GM12873 (cell line): ENCODE results near the gene FAM174B.

ENCODE experiments used
- CTCF ChIP-seq: IDR thresholded peaks from 2 replicates; pipeline ENCODE4 v1.5.1; 2012; ENCODE audit warnings: low read depth, mild to moderate bottlenecking, moderate library complexity, low read length, control low read depth; ENCODE audit not compliant: insufficient read depth; ENCODE audit errors: missing control alignments

FAM174B gene

GRCh38 chr15:92682741-92683510 is 27.4 kb upstream of the FAM174B start:
- no peak for TF ChIP-seq CTCF

- no peak for TF ChIP-seq CTCF
Measured at GRCh38 chr15:92681141-92681631, 25.6 kb upstream of the FAM174B start.

- no peak for TF ChIP-seq CTCF
Measured at GRCh38 chr15:92677999-92678398, 22.4 kb upstream of the FAM174B start.

DNA sequence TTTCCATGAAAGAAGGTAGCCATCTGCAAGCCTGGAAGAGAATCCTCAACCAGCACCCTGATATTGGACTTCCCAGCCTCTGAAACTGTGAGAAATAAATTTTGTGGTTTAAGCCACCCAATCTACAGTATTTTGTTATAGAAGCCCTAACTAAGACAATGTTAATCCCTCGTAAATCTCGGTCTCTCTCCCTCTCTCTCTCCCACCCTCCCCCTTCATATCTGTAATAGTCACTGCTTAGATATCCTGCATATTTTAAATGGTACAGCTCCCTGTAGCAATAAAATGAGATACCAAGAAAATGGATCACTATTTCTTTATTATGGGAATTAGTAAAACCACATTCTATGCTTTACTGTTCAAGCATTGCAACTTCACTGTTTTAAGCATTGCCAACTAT is 21.0 kb upstream of the FAM174B start:
- TF ChIP-seq CTCF, result no peak

- TF ChIP-seq CTCF, result no peak
Measured at GRCh38 chr15:92675485-92675884, 19.9 kb upstream of the FAM174B start.

- TF ChIP-seq CTCF, result no peak
Measured at GRCh38 chr15:92674347-92674746, 18.8 kb upstream of the FAM174B start.

DNA sequence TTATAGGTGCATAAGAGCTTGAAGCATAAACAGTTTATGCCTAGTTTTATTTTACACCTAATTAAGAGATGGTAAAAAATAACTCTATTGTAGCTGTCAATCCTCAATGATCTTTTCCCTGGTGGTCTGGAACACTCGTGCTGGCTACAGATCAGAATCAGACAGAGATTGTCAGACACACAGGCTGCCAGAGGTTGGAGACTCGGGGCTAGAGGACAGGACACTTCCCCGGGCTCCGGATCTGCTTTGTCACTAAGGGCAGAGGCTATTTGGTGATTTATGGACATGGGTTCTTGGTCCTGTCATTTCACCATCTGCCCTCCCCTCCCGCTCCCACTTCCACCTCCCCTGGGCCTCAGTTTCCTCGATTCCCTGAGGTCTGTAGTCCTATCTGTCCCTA is 16.5 kb upstream of the FAM174B start:
- TF ChIP-seq CTCF, result no peak
